ENCODE results near the gene GAREM1.

The GAREM1 gene

DNA sequence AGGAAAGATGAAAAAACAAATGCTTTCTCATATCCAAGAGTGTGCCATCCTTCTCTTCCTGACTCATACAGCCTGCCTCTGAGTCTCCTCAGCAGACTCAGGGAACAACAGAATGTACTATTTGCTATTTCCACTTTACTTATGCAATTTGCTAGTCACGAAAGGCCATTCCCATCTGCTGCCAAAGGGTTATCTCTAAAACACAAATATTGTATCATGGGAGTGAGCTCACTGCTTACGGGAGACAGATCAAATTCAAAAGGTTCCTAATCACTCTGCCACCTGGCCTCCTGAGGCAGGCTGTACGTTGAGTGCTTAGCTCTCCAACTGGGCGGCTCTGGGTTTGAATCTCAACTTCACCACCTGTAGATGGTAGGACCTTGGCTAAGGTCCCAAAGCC is 92.0 kb downstream of the GAREM1 start:
- H3K9ac ChIP-seq (ENCODE audit: low read length): no peak overlapping the region
- H2AFZ ChIP-seq (ENCODE audit: low read depth, low read length): no peak overlapping the region
- no peak overlapping the region for H3K4me2 ChIP-seq (ENCODE audit: low read length)
- H3K27me3 ChIP-seq (ENCODE audit: low read depth, low read length): no peaks in the 10 kb centered on the region
- TF ChIP-seq, protein P1, sequence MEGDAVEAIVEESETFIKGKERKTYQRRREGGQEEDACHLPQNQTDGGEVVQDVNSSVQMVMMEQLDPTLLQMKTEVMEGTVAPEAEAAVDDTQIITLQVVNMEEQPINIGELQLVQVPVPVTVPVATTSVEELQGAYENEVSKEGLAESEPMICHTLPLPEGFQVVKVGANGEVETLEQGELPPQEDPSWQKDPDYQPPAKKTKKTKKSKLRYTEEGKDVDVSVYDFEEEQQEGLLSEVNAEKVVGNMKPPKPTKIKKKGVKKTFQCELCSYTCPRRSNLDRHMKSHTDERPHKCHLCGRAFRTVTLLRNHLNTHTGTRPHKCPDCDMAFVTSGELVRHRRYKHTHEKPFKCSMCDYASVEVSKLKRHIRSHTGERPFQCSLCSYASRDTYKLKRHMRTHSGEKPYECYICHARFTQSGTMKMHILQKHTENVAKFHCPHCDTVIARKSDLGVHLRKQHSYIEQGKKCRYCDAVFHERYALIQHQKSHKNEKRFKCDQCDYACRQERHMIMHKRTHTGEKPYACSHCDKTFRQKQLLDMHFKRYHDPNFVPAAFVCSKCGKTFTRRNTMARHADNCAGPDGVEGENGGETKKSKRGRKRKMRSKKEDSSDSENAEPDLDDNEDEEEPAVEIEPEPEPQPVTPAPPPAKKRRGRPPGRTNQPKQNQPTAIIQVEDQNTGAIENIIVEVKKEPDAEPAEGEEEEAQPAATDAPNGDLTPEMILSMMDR (IDR thresholded peaks at IDR 0.05; ENCODE audit: low read depth, low read length): no peak
- no peak for TF ChIP-seq EZH2phosphoT487 (IDR thresholded peaks at IDR 0.05; ENCODE audit: low read depth)
- H3K36me3 ChIP-seq (replicated peaks; ENCODE audit: low read depth, low read length): no peaks in the 10 kb centered on the region
- H3K4me3 ChIP-seq (ENCODE audit: low read length): no peak overlapping the region
- no peak overlapping the region for H3K27ac ChIP-seq (ENCODE audit: low read length)
- H4K20me1 ChIP-seq (ENCODE audit: insufficient read depth, low read length): no peaks in the 10 kb centered on the region
- H3K9me3 ChIP-seq (ENCODE audit: insufficient read depth, low read length): no peaks in the 10 kb centered on the region
- H3K4me1 ChIP-seq (ENCODE audit: low read length): no peaks in the 10 kb centered on the region
- no peaks in the 10 kb centered on the region for H3K79me2 ChIP-seq (ENCODE audit: low read length)

DNA sequence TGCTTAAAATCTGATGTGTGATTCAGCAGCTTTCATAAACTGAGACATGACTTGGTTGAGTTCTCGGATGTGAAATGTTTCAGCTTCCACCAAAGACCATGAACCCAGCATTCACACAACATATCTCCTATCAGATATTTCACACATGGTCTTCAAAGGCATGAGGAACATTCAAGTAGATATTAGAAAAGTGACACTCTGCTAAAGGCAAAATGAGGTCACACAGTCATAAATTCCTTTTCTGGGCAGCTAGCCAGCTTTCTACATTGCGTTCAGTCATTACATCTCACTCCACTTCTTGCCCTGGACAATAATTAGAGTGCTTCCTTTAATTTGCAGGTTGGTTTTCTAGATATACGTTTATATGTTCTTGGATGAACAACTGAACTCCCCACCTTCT is 96.7 kb downstream of the GAREM1 start:
- Histone ChIP-seq H3K4me3 (ENCODE audit: low read length) (no peak overlapping the region), H3K36me3 (replicated peaks; ENCODE audit: low read depth, low read length) (no peaks in the 10 kb centered on the region), H3K9ac (ENCODE audit: low read length) (no peak overlapping the region), H3K4me1 (ENCODE audit: low read length) (no peaks in the 10 kb centered on the region), H3K79me2 (ENCODE audit: low read length) (no peaks in the 10 kb centered on the region), H3K27ac (ENCODE audit: low read length) (no peak overlapping the region), H3K9me3 (ENCODE audit: insufficient read depth, low read length) (no peaks in the 10 kb centered on the region), H2AFZ (ENCODE audit: low read depth, low read length) (no peak overlapping the region), H3K4me2 (ENCODE audit: low read length) (no peak overlapping the region), H3K27me3 (ENCODE audit: low read depth, low read length) (no peaks in the 10 kb centered on the region), H4K20me1 (ENCODE audit: insufficient read depth, low read length) (no peaks in the 10 kb centered on the region)
- TF ChIP-seq, protein P1 (IDR thresholded peaks at IDR 0.05; ENCODE audit: low read depth, low read length): no peak
- TF ChIP-seq EZH2phosphoT487 (IDR thresholded peaks at IDR 0.05; ENCODE audit: low read depth): no peak

DNA sequence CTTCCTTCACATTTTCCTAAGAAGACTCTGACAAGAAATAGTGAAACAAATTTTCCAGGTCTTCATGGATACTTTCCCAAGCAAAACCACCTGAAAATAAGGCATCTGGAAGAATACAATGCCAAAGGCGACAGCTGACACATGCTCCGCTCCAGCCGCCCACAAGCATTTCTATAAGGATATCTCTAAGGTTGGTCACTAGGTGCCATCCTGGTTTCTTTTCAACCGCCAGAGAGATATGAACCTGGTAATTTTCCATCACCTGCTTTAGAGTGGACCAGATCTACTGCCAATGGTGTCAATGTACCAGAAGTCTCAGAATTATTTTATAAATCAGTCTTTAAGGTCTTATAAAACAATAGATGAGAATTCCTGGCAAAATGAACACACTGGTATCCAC is 97.2 kb downstream of the GAREM1 start:
- no peak for TF ChIP-seq EZH2phosphoT487 (IDR thresholded peaks at IDR 0.05; ENCODE audit: low read depth)
- TF ChIP-seq, protein P1 (IDR thresholded peaks at IDR 0.05; ENCODE audit: low read depth, low read length): no peak
- Histone ChIP-seq H4K20me1 (ENCODE audit: insufficient read depth, low read length) (no peaks in the 10 kb centered on the region), H3K4me3 (ENCODE audit: low read length) (no peak overlapping the region), H3K4me1 (ENCODE audit: low read length) (no peaks in the 10 kb centered on the region), H3K9ac (ENCODE audit: low read length) (no peak overlapping the region), H3K79me2 (ENCODE audit: low read length) (no peaks in the 10 kb centered on the region), H3K4me2 (ENCODE audit: low read length) (no peak overlapping the region), H3K27me3 (ENCODE audit: low read depth, low read length) (no peaks in the 10 kb centered on the region), H3K36me3 (replicated peaks; ENCODE audit: low read depth, low read length) (no peaks in the 10 kb centered on the region), H3K9me3 (ENCODE audit: insufficient read depth, low read length) (no peaks in the 10 kb centered on the region), H2AFZ (ENCODE audit: low read depth, low read length) (no peak overlapping the region), H3K27ac (ENCODE audit: low read length) (no peak overlapping the region)

DNA sequence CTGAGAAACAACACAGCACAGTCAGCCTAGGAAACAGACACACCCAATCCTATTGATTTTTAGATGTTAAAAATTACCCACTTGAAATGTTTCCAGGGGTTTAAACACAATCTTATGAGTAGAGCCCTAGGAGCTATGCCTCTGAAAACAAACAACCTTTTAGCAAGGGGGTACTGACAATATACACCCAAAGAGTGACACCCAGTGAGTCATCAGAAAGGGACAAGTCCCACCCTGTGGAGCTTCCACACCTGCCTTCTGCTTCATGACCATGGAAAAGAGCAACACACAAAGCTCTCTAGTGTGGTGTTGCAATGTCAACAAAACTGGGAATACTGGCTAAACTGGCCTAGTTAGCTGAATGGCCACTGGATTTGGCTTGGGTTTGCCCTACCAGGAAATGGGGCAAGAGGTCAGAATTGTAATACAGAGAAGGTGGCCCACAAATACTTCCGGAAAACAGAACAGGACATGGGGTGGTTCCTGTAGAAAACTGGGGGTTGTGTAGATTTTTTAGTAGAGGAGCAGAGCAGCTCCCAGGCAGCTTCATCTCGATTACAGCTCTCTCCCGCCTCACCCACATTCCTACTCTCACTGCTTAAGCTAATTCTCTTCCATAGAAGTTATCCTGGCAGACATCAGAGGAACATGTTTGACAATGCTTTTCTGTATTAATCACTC is 98.2 kb downstream of the GAREM1 start:
- H3K4me2 ChIP-seq (ENCODE audit: low read length): no peak overlapping the region
- H3K4me1 ChIP-seq (ENCODE audit: low read length): no peaks in the 10 kb centered on the region
- no peaks in the 10 kb centered on the region for H3K79me2 ChIP-seq (ENCODE audit: low read length)
- no peaks in the 10 kb centered on the region for H3K36me3 ChIP-seq (replicated peaks; ENCODE audit: low read depth, low read length)
- no peak overlapping the region for H3K27ac ChIP-seq (ENCODE audit: low read length)
- no peak overlapping the region for H2AFZ ChIP-seq (ENCODE audit: low read depth, low read length)
- H3K9ac ChIP-seq (ENCODE audit: low read length): no peak overlapping the region
- no peak overlapping the region for H3K4me3 ChIP-seq (ENCODE audit: low read length)
- TF ChIP-seq, protein P1 (IDR thresholded peaks at IDR 0.05; ENCODE audit: low read depth, low read length): no peak
- no peak for TF ChIP-seq EZH2phosphoT487 (IDR thresholded peaks at IDR 0.05; ENCODE audit: low read depth)
- H3K27me3 ChIP-seq (ENCODE audit: low read depth, low read length): no peaks in the 10 kb centered on the region
- no peaks in the 10 kb centered on the region for H4K20me1 ChIP-seq (ENCODE audit: insufficient read depth, low read length)
- H3K9me3 ChIP-seq (ENCODE audit: insufficient read depth, low read length): no peaks in the 10 kb centered on the region
